Breast epithelium (tissue), 3 donors: ENCODE results near the gene ZNF665.

Experiments used
- CTCF ChIP-seq, 3 donors: fragments of 450-650 bp; IDR thresholded peaks; one replicate each; pipeline ENCODE4 v1.5.1; 2016 to 2017; ENCODE audit warnings: antibody characterized with exemption in 3 of 3, mild to moderate bottlenecking in 3 of 3, moderate library complexity in 3 of 3
- POLR2A ChIP-seq: fragments of 450-650 bp; IDR thresholded peaks from one replicate; pipeline ENCODE4 v1.6.1; 2016; ENCODE audit warnings: antibody characterized with exemption, mild to moderate bottlenecking, moderate library complexity
- POLR2AphosphoS5 ChIP-seq, 3 donors: sonication (generic); formaldehyde crosslinking; IDR thresholded peaks; one replicate each; pipeline ENCODE4 v1.6.1; 2017; ENCODE audit warnings: antibody characterized with exemption in 3 of 3

DNA sequence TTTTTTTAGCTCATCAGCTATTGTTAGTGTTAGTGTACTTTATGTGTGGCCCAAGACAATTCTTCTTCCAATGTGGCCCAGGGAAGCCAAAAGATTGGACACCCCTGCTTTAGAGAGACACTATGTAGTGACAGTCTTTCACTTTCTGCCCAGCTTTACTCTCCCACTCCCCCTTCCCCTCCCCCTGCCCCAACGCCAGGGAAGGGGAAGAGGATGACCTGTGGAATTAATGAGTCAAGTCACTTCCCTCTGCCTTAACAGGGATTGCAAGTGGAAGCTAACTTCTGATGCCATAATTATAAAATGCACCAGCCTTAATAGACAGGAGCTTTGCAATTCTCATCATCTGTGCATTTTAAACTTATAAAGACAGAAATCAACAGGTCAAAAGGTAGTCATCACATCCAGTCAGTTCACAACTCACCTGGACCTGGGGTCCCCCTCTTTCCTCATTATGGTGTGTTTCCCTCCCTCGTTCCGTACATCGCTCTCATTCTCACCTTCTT, 62.0 kb downstream of the ZNF665 start:
- TF ChIP-seq POLR2A, result no peak
- TF ChIP-seq CTCF (IDR thresholded peaks at IDR 0.05), result no peak
- no peak for TF ChIP-seq POLR2AphosphoS5 (IDR thresholded peaks at IDR 0.05)
